ENCODE data around the gene SORL1. TPM values are rescaled to one million over a fixed set of nuclear protein-coding genes. Genes with fewer than 3 reads are reported as not detected.

SORL1 gene
- total and polyA plus RNA-seq, 2 of the 13 experiments (the other 11 are each of a cell fraction or from before 2014, with no cell fraction given) = 21.3 to 148 TPM

- in situ Hi-C loops (cut with HindIII; ENCODE audit: extremely low pct_ligation_motif_present, low pct_unique_long_range_greater_than_20kb) = loop anchor here (5.0 kb wide), 1 partner anchor 110 kb away; no protein-coding TSS in a partner anchor
- peak; percentile 8 for ATAC-seq
- POLR2A ChIA-PET = interaction anchor here (1.0 to 2.7 kb wide), 4 partner anchors 9 to 113 kb away, joined by 3 to 21 read pairs (median 14); no protein-coding TSS in a partner anchor
- no peak for TF ChIP-seq IKZF4 (CRISPR knock-in tag; IDR thresholded peaks at IDR 0.05; ENCODE audit: borderline replicate concordance, low read depth, not compliant biosample characterization)
- peak; percentile 58; the same call in 1 of the 2 replicates for TF ChIP-seq BCL6 (CRISPR knock-in tag; IDR thresholded peaks at IDR 0.05)
- 0 out of 2 replicates have a peak, but pooled peaks have one; percentile 56 for TF ChIP-seq ZFP82 (CRISPR knock-in tag; IDR thresholded peaks at IDR 0.05; ENCODE audit: borderline replicate concordance)
- TF ChIP-seq GATAD2A (CRISPR knock-in tag; IDR thresholded peaks at IDR 0.05) = peak; percentile 35; the same call in 1 of the 2 replicates
- TF ChIP-seq NCOA5 (CRISPR knock-in tag; IDR thresholded peaks at IDR 0.05) = no peak
- TF ChIP-seq THAP11 (CRISPR knock-in tag; IDR thresholded peaks at IDR 0.05) = 0 out of 2 replicates have a peak, but pooled peaks have one; percentile 0
- TF ChIP-seq AHDC1 (CRISPR knock-in tag; IDR thresholded peaks at IDR 0.05; ENCODE audit: borderline replicate concordance) = peak; percentile 31; the same call in 1 of the 2 replicates
- no peak for TF ChIP-seq ZNF75D (CRISPR knock-in tag; IDR thresholded peaks at IDR 0.05; ENCODE audit: borderline replicate concordance)
- TF ChIP-seq RNF2 (conservative IDR thresholded peaks at IDR 0.05; ENCODE audit: low read depth) = no peak
- 0 out of 2 replicates have a peak, but pooled peaks have one; percentile 5 for TF ChIP-seq HBP1 (CRISPR knock-in tag; IDR thresholded peaks at IDR 0.05; ENCODE audit: low read depth)
- TF ChIP-seq ATF2 (CRISPR knock-in tag; IDR thresholded peaks at IDR 0.05) = no peak
- no peak for TF ChIP-seq HNRNPK (IDR thresholded peaks at IDR 0.05; ENCODE audit: low read depth, low read length, poor library complexity, severe bottlenecking)
- TF ChIP-seq GFI1 (CRISPR knock-in tag; IDR thresholded peaks at IDR 0.05; ENCODE audit: borderline replicate concordance) = no peak
- TF ChIP-seq CBX2 (IDR thresholded peaks at IDR 0.05; ENCODE audit: low read depth, low read length) = no peak
- no peak for TF ChIP-seq CBX2 (CRISPR knock-in tag; IDR thresholded peaks at IDR 0.05; ENCODE audit: low read depth)
- TF ChIP-seq HNRNPLL (IDR thresholded peaks at IDR 0.05; ENCODE audit: low read depth, low read length, poor library complexity, severe bottlenecking) = no peak
Measured at GRCh38 chr11:121452609-121453150, 566 bp downstream of the SORL1 start, which contains the start of gene SORL1-AS1. Gene SORL1-AS1 (minus strand): TSS chr11:121452967.

More at GRCh38 chr11:121452609-121453150, 566 bp downstream of the SORL1 start, which contains the start of gene SORL1-AS1:
- H3K79me2 ChIP-seq (ENCODE audit: insufficient read depth, low read length) = peaks cover 54% of the 10 kb centered on the region
- no peaks in the 10 kb centered on the region for H4K20me1 ChIP-seq (ENCODE audit: insufficient read depth, low read length)
- H3K27me3 ChIP-seq (ENCODE audit: control insufficient read depth in 1 of 2, insufficient read depth in 2 of 2, low read length in 2 of 2) = peaks cover 0 to 6% of the 10 kb centered on the region in 2 experiments; a peak in 1 of 5 replicates
- H2AFZ ChIP-seq (ENCODE audit: low read length) = no peak within 1 kb of the TSS
- DNase-seq (ENCODE audit: low spot score) = no peak
- intact Hi-C loops (cut with micrococcal nuclease; ENCODE audit: unreplicated experiment) = loop anchor here (5.0 kb wide), 1 partner anchor 100 kb away; no protein-coding TSS in a partner anchor
- WGBS (ENCODE audit: low lambda C conversion rate) = 2% methylated on average over 19 of the region's 21 CpGs
- peak within 1 kb of the TSS; percentile 84 for H3K4me2 ChIP-seq (ENCODE audit: low read depth, low read length)
- peak within 1 kb of the TSS; percentile 93 to 96 (median 94) for H3K4me3 ChIP-seq (replicated peaks in 1 of 3; ENCODE audit: insufficient read depth in 1 of 3, low read depth in 2 of 3, low read length in 3 of 3)
- BruUV-seq (replicated peaks) = no TSS peak
- peak within 1 kb of the TSS; percentile 73 for H3K27ac ChIP-seq (ENCODE audit: extremely low read length, insufficient read depth, low read length)
- CTCF ChIA-PET (ENCODE audit: low intra/inter-chr PET ratio, low total read pairs) = interaction anchor here (1.3 kb wide), 1 partner anchor 24 kb away, joined by 3 read pairs; no protein-coding TSS in a partner anchor
- peaks cover 80% of the 10 kb centered on the region for H3K4me1 ChIP-seq (ENCODE audit: insufficient read depth, low read length)
- no peak for FAIRE-seq
- H3K9ac ChIP-seq (ENCODE audit: insufficient read depth, low read depth, low read length) = peak within 1 kb of the TSS; percentile 79
- H3K9me3 ChIP-seq (ENCODE audit: low read length) = no peaks in the 10 kb centered on the region
- no peaks in the 10 kb centered on the region for H3K36me3 ChIP-seq (replicated peaks in 1 of 2; ENCODE audit: control insufficient read depth in 1 of 2, insufficient read depth in 2 of 2, low read length in 2 of 2)

Measured in HepG2 (cell line).